HG02852 (cell line): ENCODE results near the gene DHCR24.
"Not testable (repeated sequence)": the region's sequence is repeated elsewhere in the genome, so short reads cannot be mapped to it uniquely, and the experiment has no call there.

Source experiments
- ATAC-seq: cut with Tn5 transposase; IDR thresholded peaks from one replicate; pipeline ENCODE4 v1.9.1; 2021; ENCODE audit warnings: mild to moderate bottlenecking, moderate library complexity; ENCODE audit not compliant: unreplicated experiment

The DHCR24 gene

GRCh38 chr1:54888080-54888733 lies 1.2 kb upstream of the DHCR24 start:
- ATAC-seq: no peak

- no peak for ATAC-seq
These were observed 673 bp upstream of the DHCR24 start for GRCh38 chr1:54887665-54888071.

GRCh38 chr1:54885807-54886723 lies 930 bp downstream of the DHCR24 start:
- ATAC-seq: no peak

GRCh38 chr1:54885237-54885679 lies 1.7 kb downstream of the DHCR24 start:
- ATAC-seq: no peak

- no peak for ATAC-seq
These were observed 2.2 kb downstream of the DHCR24 start for GRCh38 chr1:54884768-54885167.

GRCh38 chr1:54884135-54884586 lies 2.8 kb downstream of the DHCR24 start:
- no peak for ATAC-seq

GRCh38 chr1:54883349-54884102 lies 3.5 kb downstream of the DHCR24 start:
- no peak for ATAC-seq

- no peak for ATAC-seq
These were observed 4.5 kb downstream of the DHCR24 start for GRCh38 chr1:54882519-54882918.

GRCh38 chr1:54881604-54882003 lies 5.4 kb downstream of the DHCR24 start:
- not testable (repeated sequence) for ATAC-seq

GRCh38 chr1:54879872-54880271 lies 7.1 kb downstream of the DHCR24 start:
- no peak for ATAC-seq

GRCh38 chr1:54876814-54877213 lies 10.2 kb downstream of the DHCR24 start:
- ATAC-seq: no peak

GRCh38 chr1:54875000-54875399 lies 12.0 kb downstream of the DHCR24 start:
- no peak for ATAC-seq

- ATAC-seq: no peak
These were observed 12.7 kb downstream of the DHCR24 start for GRCh38 chr1:54874079-54874830.

- ATAC-seq: no peak
These were observed 15.0 kb downstream of the DHCR24 start for GRCh38 chr1:54872036-54872331.

- no peak for ATAC-seq
These were observed 15.5 kb downstream of the DHCR24 start for GRCh38 chr1:54871275-54872035.

GRCh38 chr1:54870869-54871268 lies 16.1 kb downstream of the DHCR24 start:
- no peak for ATAC-seq

- ATAC-seq: no peak
These were observed 17.7 kb downstream of the DHCR24 start for GRCh38 chr1:54869173-54869851.

GRCh38 chr1:54867717-54868057 lies 19.3 kb downstream of the DHCR24 start:
- no peak for ATAC-seq
